NCI-H69 (cell line): ENCODE data around the gene VAV2.
A peak's percentile ranks its signal among the peaks of the same experiment; 100 is the strongest.

Experiments used
- DNase-seq: peaks from one replicate; lab custom pipeline; 2025; lab: John Stamatoyannopoulos, UW

VAV2 gene

GRCh38 chr9:133889584-133890301 lies 102.4 kb downstream of the VAV2 start:
- DNase-seq: peak; percentile 89

DNA sequence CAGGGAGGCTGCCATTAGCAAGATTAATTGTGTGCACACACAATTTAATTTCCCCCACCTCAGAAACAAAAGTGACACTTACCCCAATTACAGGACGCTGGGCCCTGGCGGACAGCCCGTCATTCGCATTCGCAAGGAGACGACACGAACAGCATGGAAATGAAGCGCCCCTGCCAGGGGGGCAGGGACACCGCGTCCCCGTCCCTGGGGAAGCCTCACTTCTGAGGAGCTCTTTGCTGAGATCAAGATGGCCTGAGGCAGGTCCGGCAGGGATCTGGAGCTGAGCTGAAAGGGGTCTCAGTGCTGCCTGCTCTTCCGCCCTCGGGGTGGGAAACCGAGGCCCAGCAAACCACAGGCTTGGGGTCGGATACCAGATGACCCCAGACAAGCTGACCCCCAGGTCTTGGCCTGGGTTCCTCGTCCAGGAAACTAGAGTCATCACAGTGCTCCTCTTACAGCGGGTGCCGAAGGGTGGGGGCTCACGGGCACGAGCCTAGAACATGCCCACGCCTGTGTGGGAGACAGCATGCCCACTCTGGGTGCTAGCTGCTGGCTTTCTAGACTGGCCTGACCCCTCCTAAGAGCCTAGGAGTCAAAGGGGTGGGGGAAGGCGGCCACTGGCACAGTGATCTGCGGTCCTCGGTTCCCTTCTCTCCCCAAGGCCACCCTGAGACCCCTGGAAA lies 103.2 kb downstream of the VAV2 start:
- DNase-seq: peak; percentile 85

DNA sequence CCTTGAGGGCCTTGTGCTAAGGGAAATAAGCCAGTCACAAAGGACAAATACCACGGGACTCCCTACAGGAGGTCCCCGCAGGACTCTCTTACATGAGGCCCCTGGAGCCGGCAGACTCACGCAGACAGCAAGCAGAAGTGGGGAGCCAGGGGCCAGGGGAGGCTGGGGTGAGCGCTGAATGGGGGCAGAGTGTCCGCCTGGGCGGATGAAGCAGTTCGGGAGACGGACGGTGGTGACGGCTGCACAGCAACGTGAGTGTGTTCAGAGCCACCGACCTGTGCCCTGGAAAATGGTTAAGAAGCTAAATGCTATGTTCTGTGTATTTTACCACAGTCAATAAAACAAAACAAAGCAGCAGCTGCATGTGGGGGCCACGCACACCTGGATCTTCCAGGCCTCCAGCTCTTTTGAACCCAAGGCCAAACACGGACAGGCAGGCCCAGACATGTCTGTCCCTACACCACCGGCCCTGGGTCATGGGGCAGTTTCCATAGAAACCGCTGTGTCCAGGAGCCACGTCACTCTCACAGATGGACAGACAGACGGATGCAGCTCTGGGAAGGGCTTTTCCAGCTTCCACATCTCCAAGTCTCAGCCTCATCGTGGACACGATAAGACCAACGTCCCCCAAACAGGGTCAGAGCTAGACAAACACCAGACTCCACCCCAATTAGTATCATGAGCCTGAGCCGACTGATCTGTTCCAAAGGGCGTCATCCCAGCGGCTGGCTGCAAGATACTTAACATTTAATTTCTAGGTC lies 103.9 kb downstream of the VAV2 start:
- peak; percentile 99 for DNase-seq

DNA sequence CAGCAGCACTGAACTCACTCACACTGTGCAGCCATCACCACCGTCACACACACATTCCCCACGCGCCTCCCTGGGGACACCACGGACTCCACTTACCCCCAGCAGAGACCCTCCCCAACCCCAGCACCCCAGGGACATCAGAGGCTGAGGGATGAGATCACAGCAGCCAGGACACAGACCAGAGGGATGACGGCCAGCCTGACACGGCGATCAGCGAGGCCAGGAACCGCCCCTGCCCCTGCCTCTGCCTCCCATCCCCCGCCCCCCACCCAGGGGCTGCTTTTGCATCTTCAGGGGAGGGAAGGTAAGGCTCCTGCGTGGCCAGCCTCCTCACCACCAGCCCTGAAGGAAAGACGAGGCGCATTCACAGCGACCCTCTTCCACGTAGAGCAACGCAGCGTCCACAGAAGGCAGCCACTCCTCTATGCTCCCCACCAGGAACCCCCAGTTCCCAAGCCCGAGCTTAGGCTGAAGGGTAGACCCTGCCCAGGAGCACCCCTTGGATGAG lies 104.5 kb downstream of the VAV2 start:
- DNase-seq: peak; percentile 90

DNA sequence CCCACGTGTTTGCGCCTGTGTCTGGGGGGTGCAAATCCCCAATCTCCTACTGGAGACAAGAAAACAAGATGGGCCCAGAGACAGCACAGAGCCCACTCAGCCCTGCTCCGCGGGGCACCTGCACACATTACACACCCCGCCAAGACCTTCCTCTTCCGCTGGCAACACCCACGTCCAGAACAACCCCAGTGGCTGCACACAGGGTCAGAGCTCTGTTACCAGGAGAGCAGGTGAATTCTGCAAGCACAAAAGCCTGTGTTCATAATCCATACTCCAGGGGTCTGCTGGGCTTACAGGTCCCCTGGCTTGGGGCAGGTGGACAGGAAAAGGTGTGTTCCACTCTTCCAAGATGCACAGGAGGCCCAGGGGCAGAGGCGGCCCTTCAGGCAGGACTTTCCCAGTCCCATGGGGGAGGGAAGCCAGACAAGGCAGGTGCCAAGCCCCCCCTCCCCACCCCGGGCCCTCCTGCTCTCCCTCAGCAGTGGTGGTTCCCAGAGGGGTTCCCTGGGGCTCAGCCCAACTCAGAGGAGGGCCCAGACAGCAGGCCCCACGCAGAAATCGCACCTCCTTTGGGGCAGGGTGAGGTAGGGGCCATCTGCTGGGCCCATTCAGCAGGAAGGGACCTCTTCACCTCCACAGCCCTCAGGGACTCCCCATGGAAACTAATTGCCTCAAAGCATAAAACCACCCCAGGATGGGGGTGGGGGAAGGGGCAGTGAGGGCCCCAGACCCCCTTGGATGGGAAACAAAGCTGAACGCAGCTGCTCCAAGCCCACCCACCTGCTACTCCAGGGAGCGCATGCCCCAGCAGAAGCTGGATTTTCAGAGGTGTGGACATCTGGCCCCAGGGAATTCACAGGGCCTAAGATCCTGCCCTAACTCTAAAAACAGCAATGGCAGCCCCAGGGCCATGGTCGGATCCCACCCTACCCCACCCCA lies 105.3 kb downstream of the VAV2 start:
- DNase-seq: peak; percentile 98

DNA sequence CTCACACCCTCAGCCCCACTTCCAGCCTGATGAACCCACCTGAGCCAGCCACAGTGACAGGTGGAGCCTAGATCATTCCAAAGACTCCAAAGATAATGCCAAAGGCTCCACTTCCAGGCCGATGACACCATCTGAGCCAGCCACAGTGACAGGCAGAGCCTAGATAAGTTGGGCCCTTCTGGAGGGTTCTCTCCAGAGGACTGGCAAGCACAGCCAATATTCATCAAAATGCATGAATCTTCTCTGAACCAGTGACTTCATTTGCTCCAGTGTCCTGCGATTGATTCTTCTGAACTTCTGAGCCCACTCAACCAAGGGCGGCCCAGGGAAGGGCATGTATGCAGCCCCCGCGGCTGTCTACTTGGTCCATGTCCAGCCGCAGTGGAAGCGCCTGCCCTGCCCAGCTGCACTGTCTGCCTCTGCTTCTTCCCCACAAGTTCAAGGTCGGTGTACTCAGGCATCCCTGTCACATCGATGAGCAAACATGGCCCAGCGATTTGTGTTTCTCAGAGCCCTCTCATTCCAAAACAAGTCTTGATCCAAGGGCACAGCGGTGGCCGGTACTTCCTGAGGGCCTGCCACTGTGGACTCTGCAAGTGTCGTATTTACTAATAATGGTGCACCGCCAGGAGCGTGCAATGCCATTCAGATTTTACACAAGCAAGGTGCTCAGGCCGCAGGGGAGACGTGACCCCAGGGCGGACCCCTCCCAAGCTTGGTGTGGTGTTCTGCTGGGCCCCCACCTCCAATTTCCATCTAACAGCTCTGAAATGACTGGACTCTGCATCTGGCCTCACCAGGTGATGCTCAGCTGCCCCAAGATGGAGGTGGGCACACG lies 107.0 kb downstream of the VAV2 start:
- DNase-seq: peak; percentile 19

GRCh38 chr9:133882849-133883755 lies 109.0 kb downstream of the VAV2 start:
- DNase-seq: peak; percentile 58

DNA sequence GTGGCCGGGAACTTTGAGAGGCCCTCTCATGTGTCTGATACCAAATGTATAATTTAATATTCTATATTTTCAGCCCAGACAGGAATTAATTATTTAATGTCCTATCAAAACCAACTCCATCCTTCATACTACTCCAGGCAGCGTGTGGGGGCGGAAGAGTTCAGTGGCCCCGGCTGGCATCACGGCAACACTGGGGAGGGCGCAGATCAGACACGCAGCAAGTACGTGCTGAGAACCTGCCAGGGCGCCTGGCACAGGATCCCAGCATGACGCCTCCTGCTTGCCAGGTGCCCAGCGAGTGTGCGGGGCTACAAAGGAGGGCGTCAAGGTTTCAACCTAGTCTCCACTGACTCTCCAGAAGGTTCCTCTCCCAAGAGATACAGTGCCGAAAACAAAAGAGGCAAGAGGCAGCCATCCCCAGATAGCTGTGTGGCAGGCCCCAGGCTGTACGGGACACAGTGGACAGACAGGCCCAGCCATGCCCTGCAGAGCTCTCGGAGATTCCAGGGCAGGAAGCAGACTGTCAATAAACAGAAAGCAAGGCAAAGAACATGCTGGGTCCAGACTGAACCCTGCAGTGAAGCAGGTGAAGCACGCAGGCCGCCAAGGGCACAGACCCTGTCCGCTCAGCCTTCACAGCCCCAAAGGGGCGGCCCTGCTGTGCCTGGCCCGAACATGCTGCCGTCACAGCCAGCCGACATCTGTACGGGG lies 110.3 kb downstream of the VAV2 start:
- peak; percentile 91 for DNase-seq

GRCh38 chr9:133880851-133881661 lies 111.1 kb downstream of the VAV2 start:
- DNase-seq: peak; percentile 74

DNA sequence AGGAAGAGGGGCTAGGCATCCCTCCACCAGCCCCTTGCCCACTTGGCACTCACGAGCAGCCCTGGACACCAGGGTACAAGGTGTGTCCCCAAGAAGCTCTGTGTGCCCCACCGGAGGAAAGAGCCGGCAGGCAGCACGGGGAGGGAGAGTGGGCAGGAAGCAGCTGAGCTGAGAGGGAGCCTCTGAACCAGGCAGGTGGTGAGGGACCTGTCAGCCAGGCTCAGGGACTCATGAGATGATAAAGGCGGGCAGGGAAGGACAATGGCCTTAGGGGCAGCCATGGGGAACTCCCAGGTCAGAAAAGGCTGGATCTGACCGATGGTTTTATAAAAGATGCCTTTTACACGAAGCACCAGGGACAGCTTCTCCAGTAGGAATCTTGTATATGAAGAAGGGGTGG lies 112.0 kb downstream of the VAV2 start:
- DNase-seq: no peak

DNA sequence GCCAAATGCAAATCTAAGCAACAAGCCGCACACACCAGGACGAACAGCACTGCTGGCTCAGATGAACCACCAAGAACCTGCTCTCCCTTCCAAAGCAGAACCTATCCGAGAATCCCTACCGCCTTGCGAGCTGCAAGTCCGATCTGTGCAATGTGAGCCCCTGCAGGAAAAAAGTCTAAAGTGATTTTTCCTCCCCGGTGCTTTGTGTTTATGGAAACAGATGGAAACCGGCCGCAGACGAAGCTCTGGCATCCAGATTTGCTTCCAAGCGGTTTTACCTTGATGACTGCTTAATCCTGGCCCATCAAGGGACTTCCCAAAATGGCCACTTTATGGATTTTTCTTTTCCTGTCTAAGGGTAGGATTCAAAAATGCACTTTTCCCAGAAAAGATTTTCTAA lies 112.5 kb downstream of the VAV2 start:
- no peak for DNase-seq

DNA sequence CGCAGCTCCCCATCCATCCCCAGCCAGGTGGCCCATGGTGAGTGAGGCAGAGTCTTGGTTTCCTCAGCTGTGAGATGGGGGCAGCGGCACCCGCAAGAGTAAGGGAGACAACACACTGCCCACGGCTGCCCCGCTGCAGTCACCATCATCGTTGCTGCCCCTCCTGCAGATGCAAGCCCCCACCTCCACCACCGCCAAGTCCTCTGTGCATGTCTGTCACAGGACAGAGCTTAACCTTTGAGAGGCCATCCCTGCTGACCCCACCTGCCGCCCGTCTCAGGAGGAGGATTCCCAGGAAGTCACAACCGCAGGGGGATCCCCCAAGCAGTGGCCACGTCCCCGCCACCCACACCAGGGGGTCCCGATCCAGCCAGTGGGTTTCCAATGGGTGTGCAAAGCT lies 113.7 kb downstream of the VAV2 start:
- no peak for DNase-seq

DNA sequence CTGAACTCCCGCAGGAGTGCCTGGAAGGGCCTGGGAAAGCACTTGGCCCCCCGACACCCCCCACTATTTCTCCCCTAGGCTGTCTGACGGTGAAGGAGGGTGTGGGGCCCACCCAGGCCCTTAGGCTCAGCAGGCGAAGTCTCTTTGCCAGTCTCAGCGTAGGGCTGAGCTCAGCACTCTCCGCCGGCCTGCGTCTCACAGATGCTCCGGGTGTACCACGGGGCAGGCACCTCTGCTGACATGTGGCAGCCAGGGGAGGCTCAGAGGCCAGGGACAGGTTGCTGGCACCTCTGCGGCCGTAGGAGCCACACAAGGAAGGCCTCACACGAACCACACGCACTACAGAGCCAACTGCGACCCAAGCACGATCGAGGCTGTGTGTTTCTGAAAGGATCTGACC lies 114.2 kb downstream of the VAV2 start:
- DNase-seq: no peak

- no peak for DNase-seq
Measured at GRCh38 chr9:133877327-133877726, 114.8 kb downstream of the VAV2 start.

- no peak for DNase-seq
Measured at GRCh38 chr9:133876836-133877235, 115.3 kb downstream of the VAV2 start.

DNA sequence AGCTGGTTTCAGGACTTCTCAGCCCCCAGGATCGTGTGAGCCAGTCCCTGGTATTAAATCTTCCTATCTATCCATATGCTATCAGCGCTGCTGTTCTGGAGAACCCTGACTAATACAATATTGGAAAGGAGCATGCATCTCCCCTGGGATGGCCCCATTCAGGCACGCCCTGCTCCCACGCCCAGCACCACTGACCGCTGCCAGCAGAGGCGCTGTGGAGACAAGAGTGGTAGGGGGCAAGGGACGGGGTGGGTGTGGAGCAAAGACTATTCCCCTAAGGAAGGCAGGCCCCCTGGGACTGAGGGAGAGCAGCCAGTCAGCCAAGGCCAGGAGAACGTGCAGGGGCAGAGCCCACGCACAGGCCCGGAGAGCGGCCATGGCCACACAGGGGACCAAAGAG lies 116.0 kb downstream of the VAV2 start:
- peak; percentile 72 for DNase-seq

GRCh38 chr9:133875131-133875530 lies 117.0 kb downstream of the VAV2 start:
- no peak for DNase-seq

GRCh38 chr9:133874659-133875058 lies 117.5 kb downstream of the VAV2 start:
- DNase-seq: no peak
